ENCODE data around the gene SHANK3.

- TF ChIP-seq SIN3A (IDR thresholded peaks at IDR 0.05; ENCODE audit: borderline replicate concordance, insufficient read depth, low read length) (no peak), POLR2AphosphoS5 (IDR thresholded peaks at IDR 0.05; ENCODE audit: low read depth, low read length) (no peak), REST (IDR thresholded peaks at IDR 0.05; ENCODE audit: insufficient read depth in 1 of 2, low read depth in 2 of 2, low read length in 2 of 2) (no peak), TAF1 (IDR thresholded peaks at IDR 0.05; ENCODE audit: borderline replicate concordance, insufficient read depth, low read length) (no peak), FOXP2 (optimal IDR thresholded peaks at IDR 0.05; ENCODE audit: borderline replicate concordance, extremely low read depth, extremely low read length, insufficient read depth) (no peak)
Observed at GRCh38 chr22:50714631-50715179, 42.1 kb downstream of the SHANK3 start.
